ENCODE results near the gene SRSF6.
A peak's percentile ranks its signal among the peaks of the same experiment; 100 is the strongest.

SRSF6 gene

GRCh38 chr20:43458422-43458924 lies 777 bp downstream of the SRSF6 start:
- H3K27ac ChIP-seq (ENCODE audit: low read depth, low read length) = peak overlapping the region; percentile 90
- H3K4me1 ChIP-seq (ENCODE audit: control insufficient read depth in 1 of 2, insufficient read depth in 2 of 2, low read length in 2 of 2) = peaks cover 0 to 6% of the 10 kb centered on the region in 2 experiments
- no peak overlapping the region for H3K23ac ChIP-seq (ENCODE audit: low read length)
- peak overlapping the region; percentile 100 for H2BK5ac ChIP-seq (ENCODE audit: low read depth, low read length, poor library complexity)
- H3K79me1 ChIP-seq (ENCODE audit: low read length) = peaks cover 12% of the 10 kb centered on the region
- H3K14ac ChIP-seq (ENCODE audit: low read length) = peak overlapping the region; percentile 100
- H3K79me2 ChIP-seq (ENCODE audit: control insufficient read depth, insufficient read depth, low read length, poor library complexity) = peaks cover 15% of the 10 kb centered on the region
- H4K12ac ChIP-seq (ENCODE audit: low read depth, low read length) = peak overlapping the region; percentile 100
- H3K9me3 ChIP-seq (ENCODE audit: insufficient read depth, low read depth, low read length) = no peaks in the 10 kb centered on the region
- peak overlapping the region; percentile 91 for H2BK120ac ChIP-seq (ENCODE audit: insufficient read depth, low read length, poor library complexity)
- peak overlapping the region; percentile 99 for H4K8ac ChIP-seq (ENCODE audit: low read depth, low read length)
- no peak overlapping the region for H2BK12ac ChIP-seq (ENCODE audit: low read length)
- peaks cover 9 to 26% of the 10 kb centered on the region in 2 experiments for H3K36me3 ChIP-seq (ENCODE audit: control insufficient read depth in 1 of 2, insufficient read depth in 2 of 2, low read length in 2 of 2)
- H3K18ac ChIP-seq (ENCODE audit: low read length) = peak overlapping the region; percentile 100
- DNase-seq = peak in 1 of 2 donors; percentile 39
- peak overlapping the region; percentile 100 for H4K91ac ChIP-seq (ENCODE audit: low read depth, low read length)
- H3K9ac ChIP-seq (ENCODE audit: low read length) = peak overlapping the region; percentile 100
- H2AK5ac ChIP-seq (ENCODE audit: low read length) = peak overlapping the region; percentile 94
- H2AFZ ChIP-seq (ENCODE audit: insufficient read depth, low read length, poor library complexity) = peak overlapping the region; percentile 99
- WGBS (ENCODE audit: extremely low coverage, insufficient coverage, insufficient read length) = no CpG with 5 or more reads among the region's 41 CpGs
- H3K4ac ChIP-seq (ENCODE audit: low read depth, low read length) = peak overlapping the region; percentile 100
- H3K4me2 ChIP-seq (ENCODE audit: low read length) = peak overlapping the region; percentile 82
- H3K27me3 ChIP-seq (ENCODE audit: insufficient read depth, low read length) = no peaks in the 10 kb centered on the region
- H3K4me3 ChIP-seq (ENCODE audit: low read depth, low read length) = peak overlapping the region; percentile 100

- DNase-seq = peak in 1 of 2 donors; percentile 45
- Histone ChIP-seq H3K79me1 (ENCODE audit: low read length) (peaks cover 12% of the 10 kb centered on the region), H2BK5ac (ENCODE audit: low read depth, low read length, poor library complexity) (no peak overlapping the region), H3K79me2 (ENCODE audit: control insufficient read depth, insufficient read depth, low read length, poor library complexity) (peaks cover 15% of the 10 kb centered on the region), H3K14ac (ENCODE audit: low read length) (no peak overlapping the region), H3K9ac (ENCODE audit: low read length) (peak overlapping the region; percentile 14), H3K27ac (ENCODE audit: low read depth, low read length) (no peak overlapping the region), H2AK5ac (ENCODE audit: low read length) (no peak overlapping the region), H3K9me3 (ENCODE audit: insufficient read depth, low read depth, low read length) (no peaks in the 10 kb centered on the region), H3K23ac (ENCODE audit: low read length) (no peak overlapping the region), H2AFZ (ENCODE audit: insufficient read depth, low read length, poor library complexity) (no peak overlapping the region), H3K4me3 (ENCODE audit: low read depth, low read length) (peak overlapping the region; percentile 64), H3K36me3 (ENCODE audit: control insufficient read depth in 1 of 2, insufficient read depth in 2 of 2, low read length in 2 of 2) (peaks cover 9 to 29% of the 10 kb centered on the region in 2 experiments), H3K18ac (ENCODE audit: low read length) (no peak overlapping the region), H3K27me3 (ENCODE audit: insufficient read depth, low read length) (no peaks in the 10 kb centered on the region), H3K4ac (ENCODE audit: low read depth, low read length) (peak overlapping the region; percentile 25), H4K12ac (ENCODE audit: low read depth, low read length) (no peak overlapping the region), H4K8ac (ENCODE audit: low read depth, low read length) (no peak overlapping the region), H3K4me1 (ENCODE audit: control insufficient read depth in 1 of 2, insufficient read depth in 2 of 2, low read length in 2 of 2) (peaks cover 0 to 6% of the 10 kb centered on the region in 2 experiments), H4K91ac (ENCODE audit: low read depth, low read length) (no peak overlapping the region), H3K4me2 (ENCODE audit: low read length) (peak overlapping the region; percentile 79), H2BK120ac (ENCODE audit: insufficient read depth, low read length, poor library complexity) (no peak overlapping the region), H2BK12ac (ENCODE audit: low read length) (no peak overlapping the region)
- no CpG with 5 or more reads among the region's 12 CpGs for WGBS (ENCODE audit: extremely low coverage, insufficient coverage, insufficient read length)
Measured at GRCh38 chr20:43459022-43459942, 1.6 kb downstream of the SRSF6 start.

GRCh38 chr20:43460172-43460829 lies 2.6 kb downstream of the SRSF6 start:
- Histone ChIP-seq H3K4me1 (ENCODE audit: control insufficient read depth in 1 of 2, insufficient read depth in 2 of 2, low read length in 2 of 2) (peaks cover 0 to 6% of the 10 kb centered on the region in 2 experiments), H3K18ac (ENCODE audit: low read length) (no peak overlapping the region), H3K23ac (ENCODE audit: low read length) (no peak overlapping the region), H3K36me3 (ENCODE audit: control insufficient read depth in 1 of 2, insufficient read depth in 2 of 2, low read length in 2 of 2) (peaks cover 15 to 35% of the 10 kb centered on the region in 2 experiments), H3K4me3 (ENCODE audit: low read depth, low read length) (no peak overlapping the region), H4K12ac (ENCODE audit: low read depth, low read length) (no peak overlapping the region), H3K4me2 (ENCODE audit: low read length) (no peak overlapping the region), H3K14ac (ENCODE audit: low read length) (no peak overlapping the region), H3K27me3 (ENCODE audit: insufficient read depth, low read length) (no peaks in the 10 kb centered on the region), H2AFZ (ENCODE audit: insufficient read depth, low read length, poor library complexity) (no peak overlapping the region), H3K79me1 (ENCODE audit: low read length) (peaks cover 12% of the 10 kb centered on the region), H3K9ac (ENCODE audit: low read length) (no peak overlapping the region), H4K91ac (ENCODE audit: low read depth, low read length) (no peak overlapping the region), H3K79me2 (ENCODE audit: control insufficient read depth, insufficient read depth, low read length, poor library complexity) (peaks cover 15% of the 10 kb centered on the region), H2AK5ac (ENCODE audit: low read length) (no peak overlapping the region), H3K9me3 (ENCODE audit: insufficient read depth, low read depth, low read length) (no peaks in the 10 kb centered on the region), H3K27ac (ENCODE audit: low read depth, low read length) (no peak overlapping the region), H2BK12ac (ENCODE audit: low read length) (no peak overlapping the region), H3K4ac (ENCODE audit: low read depth, low read length) (no peak overlapping the region), H4K8ac (ENCODE audit: low read depth, low read length) (no peak overlapping the region), H2BK120ac (ENCODE audit: insufficient read depth, low read length, poor library complexity) (no peak overlapping the region), H2BK5ac (ENCODE audit: low read depth, low read length, poor library complexity) (no peak overlapping the region)
- peak; percentile 29 to 65 for DNase-seq
- WGBS (ENCODE audit: extremely low coverage, insufficient coverage, insufficient read length) = no CpG with 5 or more reads among the region's 23 CpGs

GRCh38 chr20:43460830-43461200 lies 3.1 kb downstream of the SRSF6 start:
- Histone ChIP-seq H3K27ac (ENCODE audit: low read depth, low read length) (no peak overlapping the region), H3K23ac (ENCODE audit: low read length) (no peak overlapping the region), H2BK5ac (ENCODE audit: low read depth, low read length, poor library complexity) (no peak overlapping the region), H3K36me3 (ENCODE audit: control insufficient read depth in 1 of 2, insufficient read depth in 2 of 2, low read length in 2 of 2) (peaks cover 19 to 40% of the 10 kb centered on the region in 2 experiments), H3K14ac (ENCODE audit: low read length) (no peak overlapping the region), H3K4me2 (ENCODE audit: low read length) (no peak overlapping the region), H3K4ac (ENCODE audit: low read depth, low read length) (no peak overlapping the region), H4K8ac (ENCODE audit: low read depth, low read length) (no peak overlapping the region), H4K91ac (ENCODE audit: low read depth, low read length) (no peak overlapping the region), H2AK5ac (ENCODE audit: low read length) (no peak overlapping the region), H2AFZ (ENCODE audit: insufficient read depth, low read length, poor library complexity) (no peak overlapping the region), H2BK12ac (ENCODE audit: low read length) (no peak overlapping the region), H4K12ac (ENCODE audit: low read depth, low read length) (no peak overlapping the region), H3K4me3 (ENCODE audit: low read depth, low read length) (no peak overlapping the region), H2BK120ac (ENCODE audit: insufficient read depth, low read length, poor library complexity) (no peak overlapping the region), H3K79me1 (ENCODE audit: low read length) (peaks cover 12% of the 10 kb centered on the region), H3K9ac (ENCODE audit: low read length) (no peak overlapping the region), H3K9me3 (ENCODE audit: insufficient read depth, low read depth, low read length) (no peaks in the 10 kb centered on the region), H3K18ac (ENCODE audit: low read length) (no peak overlapping the region), H3K4me1 (ENCODE audit: control insufficient read depth in 1 of 2, insufficient read depth in 2 of 2, low read length in 2 of 2) (peaks cover 0 to 6% of the 10 kb centered on the region in 2 experiments), H3K79me2 (ENCODE audit: control insufficient read depth, insufficient read depth, low read length, poor library complexity) (peaks cover 15% of the 10 kb centered on the region), H3K27me3 (ENCODE audit: insufficient read depth, low read length) (no peaks in the 10 kb centered on the region)
- WGBS (ENCODE audit: extremely low coverage, insufficient coverage, insufficient read length) = no CpG with 5 or more reads among the region's 10 CpGs
- peak in 1 of 2 donors; percentile 33 for DNase-seq

All from trophoblast cell (in vitro differentiated cells and primary cell).